Posterior cingulate gyrus (tissue), 11 donors: ENCODE measurements around the gene LCA5.
"Not testable (repeated sequence)": the region's sequence is repeated elsewhere in the genome, so short reads cannot be mapped to it uniquely, and the experiment has no call there.

Experiments
- DNase-seq, 10 donors: peaks; one replicate each; pipeline versions ENCODE4 v3.0.0 to v3.0.0-alpha.2; 2020 to 2021; ENCODE audit warnings: mixed read lengths in 3 of 10
- intact Hi-C: fragments of 100-400 bp; cut with DNase I; formaldehyde crosslinking; loops from one replicate; pipeline ENCODE4 v1.15.1; 2023

The LCA5 gene

DNA sequence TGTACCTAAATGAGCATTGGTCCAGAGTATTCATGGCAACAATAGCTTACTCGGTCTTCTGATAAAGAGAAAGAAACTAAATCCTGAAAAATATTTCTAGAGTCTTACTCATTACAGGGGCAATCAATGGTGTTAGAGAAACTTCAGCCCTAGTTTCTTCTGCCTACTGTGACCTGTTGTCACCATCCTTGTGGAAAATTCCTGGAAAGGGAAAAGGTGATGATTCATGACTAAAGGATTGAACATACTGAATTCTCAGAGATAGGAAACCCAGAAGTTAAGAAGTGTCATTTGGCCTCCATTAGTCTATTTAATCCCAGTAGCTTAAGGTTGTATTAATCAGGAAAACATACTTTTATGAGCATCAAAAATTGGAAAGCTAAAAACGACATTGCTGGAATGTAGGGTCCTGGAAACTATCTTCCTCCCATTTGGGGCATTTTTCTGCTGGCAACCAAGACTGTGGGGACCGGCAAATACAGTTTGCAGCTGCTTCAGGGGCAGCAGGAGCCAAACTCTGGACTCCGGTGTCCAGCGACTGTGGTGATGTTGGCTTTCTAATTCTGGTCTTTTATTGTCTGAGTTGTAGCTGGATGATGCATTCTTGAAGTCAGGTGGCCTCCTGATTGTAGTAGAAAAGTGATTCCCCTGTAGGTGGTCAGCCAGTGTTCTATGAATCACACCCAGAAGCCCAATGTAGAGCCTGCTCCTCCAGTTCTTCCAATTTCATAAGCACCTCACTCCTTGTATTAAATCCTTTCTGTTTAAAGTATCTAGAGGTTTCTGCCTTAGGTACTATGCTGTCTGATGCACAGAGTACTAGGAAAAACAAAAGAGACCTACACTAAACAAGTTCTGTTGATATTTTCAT lies 67.6 kb downstream of the LCA5 start:
- intact Hi-C loops = no loop called here
- DNase-seq = no peak

DNA sequence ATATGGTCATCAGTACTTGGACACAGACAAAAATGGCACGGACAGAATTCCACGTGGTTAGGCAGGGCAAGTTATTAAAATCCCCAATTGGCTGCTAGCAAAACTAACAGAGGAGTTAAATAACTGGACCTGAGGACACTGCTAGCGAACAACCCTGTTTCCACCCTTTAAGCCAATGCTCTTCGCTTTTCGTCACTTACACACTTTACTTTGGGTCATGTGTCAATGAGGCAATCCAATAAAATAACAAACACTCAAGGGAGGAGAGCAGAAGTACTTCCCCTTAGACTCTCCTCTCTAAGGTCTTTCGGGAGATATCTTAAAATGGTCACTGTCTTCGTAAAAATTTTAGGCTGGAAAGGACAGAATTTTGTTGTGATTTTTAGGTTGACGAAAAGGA lies 68.6 kb downstream of the LCA5 start:
- DNase-seq = no peak
- intact Hi-C loops = no loop called here

DNA sequence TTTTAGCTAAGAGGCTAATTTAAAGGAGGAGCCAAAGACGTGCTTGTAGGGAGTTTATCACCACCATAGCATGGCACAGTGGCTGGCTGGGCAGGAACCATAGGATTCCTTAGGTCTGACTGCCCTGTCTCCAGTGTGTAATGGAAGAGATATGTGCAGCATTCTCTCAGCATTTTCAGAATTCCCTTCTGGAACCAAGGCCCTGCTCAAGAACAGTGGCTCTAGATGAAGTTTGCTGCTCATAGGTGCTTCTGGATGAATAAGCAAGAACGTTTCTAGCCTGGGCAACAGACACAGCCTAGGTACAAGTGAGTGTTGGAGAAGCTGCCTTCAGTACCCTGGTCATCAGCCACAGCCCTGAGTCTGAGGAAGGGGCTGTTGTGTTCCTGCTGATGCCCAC lies 69.1 kb downstream of the LCA5 start:
- DNase-seq = no peak
- intact Hi-C loops = no loop called here

DNA sequence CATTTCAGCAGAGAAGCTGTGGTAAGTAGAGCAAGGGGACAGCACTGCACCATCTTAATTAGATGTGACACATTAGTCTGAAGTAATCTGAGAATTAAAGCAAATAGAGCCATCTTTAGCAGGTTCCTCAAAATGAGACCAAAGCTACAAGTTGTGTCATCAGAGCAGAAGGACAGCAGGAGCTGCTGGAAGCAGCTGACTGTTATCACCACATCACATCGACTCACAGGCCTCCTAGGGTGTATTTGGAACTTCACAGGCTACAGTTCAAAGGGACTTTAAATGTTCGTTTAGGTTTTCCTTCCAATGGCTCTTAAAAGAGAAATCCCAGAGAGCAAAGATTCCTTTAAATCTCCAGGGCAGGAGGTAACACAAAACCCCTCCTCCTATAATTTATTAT lies 69.5 kb downstream of the LCA5 start:
- no peak for DNase-seq
- intact Hi-C loops = no loop called here

DNA sequence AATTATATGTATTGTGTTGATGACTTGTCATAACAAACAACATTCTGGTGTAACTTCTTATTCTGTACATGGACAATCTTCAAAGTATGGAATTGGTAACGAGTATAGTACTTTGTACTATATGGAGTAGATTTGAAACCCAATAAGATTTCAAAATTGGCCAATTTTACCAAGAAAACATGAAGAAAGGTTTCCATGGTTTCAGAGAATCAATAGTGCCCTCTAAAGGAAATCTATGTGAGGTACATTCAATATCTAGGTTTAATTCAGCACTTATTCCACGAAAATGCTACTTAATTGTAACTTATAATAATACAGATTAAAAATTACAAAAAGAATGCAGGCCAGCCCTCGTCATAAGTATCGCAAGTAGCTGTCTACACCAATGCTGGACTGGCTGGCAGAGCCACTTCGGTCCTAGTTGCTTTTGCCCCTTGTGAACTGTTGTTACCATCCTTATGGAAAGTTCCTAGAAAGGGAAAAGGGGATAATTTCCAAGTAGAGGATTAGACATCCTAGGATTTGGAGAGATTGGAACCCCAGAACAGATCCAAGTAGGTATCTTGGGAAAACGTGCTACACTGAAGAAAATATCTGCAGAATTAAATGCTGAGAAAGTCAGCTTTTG lies 70.9 kb downstream of the LCA5 start:
- no peak for DNase-seq
- intact Hi-C loops = no loop called here

DNA sequence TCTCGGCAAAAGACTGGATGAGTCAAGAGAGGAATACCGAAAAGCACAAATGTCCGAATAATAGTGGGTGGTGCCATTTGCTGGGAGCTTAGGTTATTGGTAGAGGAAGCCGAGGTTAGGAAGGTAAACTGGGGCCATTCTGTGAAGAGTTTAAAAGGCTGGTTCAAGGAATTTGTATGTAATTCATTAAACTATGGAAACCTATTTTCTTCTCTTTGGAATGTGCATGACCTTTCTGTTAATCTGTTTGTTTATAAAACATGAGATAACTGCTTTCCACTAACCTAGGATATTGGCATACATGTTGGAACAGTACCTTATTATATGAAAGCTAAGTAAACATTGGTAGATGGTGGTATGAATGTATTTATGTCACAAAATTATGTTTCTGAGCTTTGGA lies 71.8 kb downstream of the LCA5 start:
- intact Hi-C loops = no loop called here
- no peak for DNase-seq

DNA sequence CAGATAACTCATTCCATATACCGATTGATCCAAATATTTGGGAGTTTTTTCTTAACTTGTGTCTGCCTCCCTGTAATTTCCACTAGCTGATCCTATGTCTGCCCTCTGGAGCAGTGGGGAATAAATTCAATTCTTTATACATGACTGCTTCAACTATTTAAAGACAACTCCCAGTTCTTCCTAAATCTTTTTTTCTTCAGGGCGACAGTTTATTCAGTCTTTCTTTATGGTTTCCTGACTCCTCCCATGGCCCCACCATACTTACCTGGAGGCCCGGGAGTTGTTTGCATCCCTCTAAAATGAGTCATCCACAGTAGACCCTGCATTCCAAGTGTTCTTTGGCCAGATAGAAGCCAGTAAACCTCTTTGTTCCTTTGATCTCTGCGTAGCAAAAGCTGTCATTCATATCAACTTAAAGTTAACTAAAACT lies 73.6 kb downstream of the LCA5 start:
- intact Hi-C loops = no loop called here
- DNase-seq = no peak

DNA sequence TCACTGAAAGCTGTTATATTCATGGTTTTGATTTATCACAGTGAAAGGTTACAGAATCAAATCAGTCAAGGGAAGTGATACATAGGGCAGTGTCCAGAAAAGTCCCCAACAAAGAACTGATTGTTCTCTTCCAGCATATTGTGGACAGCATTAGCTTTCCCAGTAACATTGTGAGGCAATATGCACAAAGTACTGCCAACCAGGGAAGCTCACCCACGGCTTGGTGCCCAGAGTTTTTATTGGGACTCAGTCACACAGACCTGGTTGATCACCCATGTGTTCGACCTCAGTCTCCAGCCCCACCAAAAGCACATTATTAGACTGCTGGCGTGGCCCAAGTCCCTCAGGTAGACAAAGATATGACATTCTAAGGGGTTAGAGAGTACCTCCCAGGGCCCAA lies 76.0 kb downstream of the LCA5 start:
- peak in 1 of 10 donors; percentile 21 for DNase-seq
- intact Hi-C loops = no loop called here

DNA sequence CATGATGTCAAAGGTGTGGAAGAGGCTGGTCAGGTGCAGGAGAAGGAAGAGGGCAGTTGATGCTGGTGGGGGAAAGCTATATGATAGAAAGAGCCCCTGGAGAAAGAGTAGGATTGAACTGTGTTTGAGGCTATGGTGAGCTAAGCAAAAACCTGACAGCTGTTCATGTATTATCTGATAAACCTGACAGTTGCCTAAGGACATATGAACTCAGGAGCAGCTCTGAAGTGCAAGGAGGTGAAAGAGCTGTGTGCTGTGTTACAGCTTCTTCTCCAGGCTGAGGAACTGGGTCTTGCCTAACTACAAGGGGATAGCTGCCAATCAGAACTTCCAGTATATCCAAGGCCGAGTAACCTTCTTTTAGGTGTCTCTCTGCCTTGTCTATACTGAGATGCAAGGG lies 81.8 kb downstream of the LCA5 start:
- intact Hi-C loops = no loop called here
- DNase-seq = no peak

DNA sequence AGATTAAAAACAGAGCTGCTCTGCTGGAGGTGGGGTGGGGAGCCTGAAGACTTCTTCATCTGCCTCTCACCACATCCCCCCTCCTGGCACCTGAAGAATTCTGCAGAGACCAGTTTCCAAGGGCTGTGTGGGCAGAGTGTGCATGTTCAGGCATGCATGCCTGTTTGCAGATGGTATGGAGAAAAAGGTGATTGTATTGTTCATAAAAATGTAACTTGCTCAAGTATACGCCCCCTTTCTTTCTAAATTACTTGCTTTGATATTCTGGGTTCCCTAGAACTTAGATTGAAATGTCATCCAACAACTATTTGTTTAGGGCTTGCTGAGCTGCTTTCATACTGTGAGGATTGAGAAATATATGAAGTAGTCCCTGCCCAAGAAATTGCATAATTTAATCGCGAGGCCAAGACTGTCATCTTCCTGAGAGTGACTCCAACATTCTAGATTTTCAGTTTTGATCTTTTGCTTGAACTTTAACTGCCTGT lies 83.6 kb downstream of the LCA5 start:
- intact Hi-C loops = no loop called here
- no peak for DNase-seq

DNA sequence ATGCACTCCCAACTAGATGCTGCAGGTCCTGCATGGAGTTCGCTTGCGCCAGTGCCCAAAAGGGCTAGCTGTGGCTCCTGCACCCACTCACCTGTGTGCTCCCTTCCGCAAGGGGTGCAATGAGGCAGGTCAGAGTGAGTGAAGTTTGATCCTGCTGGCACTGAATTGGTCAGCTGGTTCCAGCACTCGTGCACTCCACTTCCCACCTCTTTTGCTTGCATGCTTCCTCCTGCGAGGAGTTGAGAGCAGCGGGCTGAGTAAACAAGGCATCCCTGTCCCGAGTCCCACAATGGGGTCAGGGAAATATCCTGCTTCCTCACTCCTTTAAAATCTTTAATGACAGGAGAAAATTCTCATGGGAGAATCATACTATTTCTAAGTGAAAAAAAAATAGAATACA lies 86.2 kb downstream of the LCA5 start:
- DNase-seq = no peak
- intact Hi-C loops = no loop called here

DNA sequence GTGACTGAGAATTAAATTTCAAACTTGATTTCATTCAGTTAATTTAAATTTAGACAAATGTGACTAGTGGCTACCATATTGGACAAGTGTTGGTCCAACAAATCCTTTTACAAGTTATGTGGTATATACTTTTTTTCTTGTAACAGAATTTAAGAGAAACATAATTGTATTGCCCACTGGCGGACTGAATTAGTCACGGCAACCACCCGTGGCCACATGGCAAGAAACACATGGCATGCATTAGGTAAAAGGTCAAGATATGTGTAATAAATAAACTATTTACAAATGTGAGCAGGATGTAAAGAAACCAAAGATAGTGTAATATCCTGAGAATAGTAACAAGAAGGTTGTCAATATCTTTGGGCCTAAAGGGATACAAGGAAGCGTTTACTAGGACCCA lies 91.2 kb downstream of the LCA5 start:
- DNase-seq = no peak
- intact Hi-C loops = no loop called here

DNA sequence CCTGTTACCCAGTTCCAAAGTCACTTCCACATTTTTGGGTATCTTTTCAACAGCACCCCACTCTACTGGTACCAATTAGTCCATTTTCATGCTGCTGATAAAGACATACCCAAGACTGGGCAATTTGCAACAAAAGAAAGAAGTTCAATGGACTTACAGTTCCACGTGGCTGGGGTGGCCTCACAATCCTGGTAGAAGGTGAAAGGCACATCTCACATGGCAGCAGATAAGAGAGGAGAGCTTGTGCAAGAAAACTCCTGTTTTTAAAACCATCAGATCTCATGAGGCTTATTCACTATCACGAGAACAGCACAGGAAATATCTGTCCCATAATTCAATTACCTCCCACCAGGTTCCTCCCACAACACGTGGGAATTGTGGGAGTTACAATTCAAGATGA lies 93.4 kb downstream of the LCA5 start:
- not testable (repeated sequence) for DNase-seq

DNA sequence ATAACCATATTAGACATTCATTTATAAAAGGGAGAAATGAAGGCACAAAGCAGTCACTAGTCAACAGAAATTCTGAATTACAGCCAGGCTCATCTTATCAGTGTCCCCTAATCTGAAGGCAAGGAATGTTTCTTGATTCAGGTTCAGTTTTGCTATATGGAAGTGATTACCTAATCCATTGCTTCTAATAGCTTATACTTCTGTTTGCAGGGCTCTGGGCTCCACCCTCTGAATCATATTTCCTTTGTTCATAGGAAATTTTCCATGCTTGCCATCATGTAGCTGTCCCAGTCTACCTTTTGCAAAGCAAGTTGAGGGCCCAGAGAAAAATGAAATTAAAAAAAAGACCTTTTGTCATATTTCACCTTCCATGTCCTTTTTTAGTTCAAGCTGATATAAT lies 96.0 kb downstream of the LCA5 start:
- intact Hi-C loops = no loop called here
- DNase-seq = no peak

More for the DNA sequence above, 93.4 kb downstream of the LCA5 start:
- intact Hi-C loops = not testable (repeated sequence)

DNA sequence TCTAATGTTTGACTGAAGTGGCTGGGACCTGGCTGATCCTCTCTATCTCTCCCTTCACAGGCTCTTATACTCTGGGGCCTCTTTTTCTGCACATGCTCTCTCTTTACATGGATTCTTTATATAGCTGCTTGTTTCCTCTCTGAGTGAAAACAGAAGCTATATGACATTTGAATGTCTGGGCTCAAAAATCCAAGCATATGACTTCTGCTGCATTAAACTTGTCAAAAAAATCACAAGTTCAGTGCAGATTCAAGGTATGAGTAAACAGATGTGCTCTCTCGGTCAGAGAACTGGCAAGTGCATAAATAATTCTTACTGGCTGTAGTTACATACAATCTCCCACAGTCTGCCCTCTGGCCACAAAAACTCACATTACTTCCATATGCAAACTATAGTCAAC lies 96.6 kb downstream of the LCA5 start:
- intact Hi-C loops = no loop called here
- no peak for DNase-seq

DNA sequence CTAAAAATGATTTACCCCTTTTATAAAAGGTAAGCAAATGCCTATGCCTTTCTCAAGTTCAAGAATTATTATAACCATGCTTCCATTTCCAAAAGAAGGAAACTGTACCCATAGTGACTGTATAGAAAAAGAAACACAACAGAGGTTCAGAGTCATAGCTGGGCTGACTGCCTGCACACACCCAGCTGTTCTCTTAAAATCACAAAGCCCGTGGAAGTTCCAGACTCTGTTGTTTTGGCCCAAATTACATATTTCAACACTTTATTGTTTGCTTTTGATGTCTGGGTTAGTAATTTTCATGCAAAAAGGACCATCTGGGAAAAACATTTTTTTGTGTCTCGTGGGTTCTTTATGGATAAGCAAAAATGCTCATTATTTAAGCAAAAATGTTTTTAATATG lies 99.2 kb downstream of the LCA5 start:
- intact Hi-C loops = no loop called here
- no peak for DNase-seq

DNA sequence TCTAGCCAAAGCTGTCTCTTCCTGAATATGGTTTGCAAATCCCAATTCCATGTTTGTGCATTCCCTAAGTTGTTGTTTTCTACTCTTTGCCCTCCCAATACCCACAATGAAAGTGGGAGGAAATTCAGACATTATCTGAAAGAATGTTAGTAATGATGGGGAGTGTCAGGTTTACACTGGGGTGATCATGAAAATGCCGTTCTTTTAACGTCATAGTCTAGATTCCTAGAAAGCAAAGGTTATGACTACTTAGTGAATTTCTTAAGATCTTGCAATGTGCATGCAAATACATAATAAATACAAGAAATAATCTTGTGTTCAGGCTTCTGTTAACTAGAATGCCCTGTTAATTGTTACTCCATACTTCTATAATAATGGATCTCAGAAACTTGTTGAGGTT lies 101.0 kb downstream of the LCA5 start:
- intact Hi-C loops = no loop called here
- no peak for DNase-seq

DNA sequence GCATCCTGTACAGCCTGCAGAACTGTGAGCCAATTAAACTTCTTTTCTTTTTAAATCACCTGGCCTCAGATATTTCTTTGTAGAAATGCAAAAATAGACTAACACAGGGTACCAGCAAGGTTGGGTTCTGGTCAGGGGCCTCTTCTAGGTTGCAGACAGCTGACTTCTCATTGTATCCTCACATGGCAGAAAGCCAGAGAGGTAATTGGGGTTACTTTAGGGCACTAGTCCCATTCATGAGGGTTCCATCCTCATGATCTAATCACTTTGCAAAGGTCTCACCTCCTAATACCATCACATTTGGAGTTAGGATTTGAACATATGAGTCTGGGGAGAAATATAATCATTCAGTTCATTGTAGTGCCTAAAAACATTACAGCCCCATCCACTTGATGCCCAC lies 101.5 kb downstream of the LCA5 start:
- intact Hi-C loops = no loop called here
- DNase-seq = no peak
